HG03159 (cell line): ENCODE data around the gene CNKSR3.
"Not testable (repeated sequence)": the region's sequence is repeated elsewhere in the genome, so short reads cannot be mapped to it uniquely, and the experiment has no call there.

Experiments
- ATAC-seq: cut with Tn5 transposase; IDR thresholded peaks from one replicate; pipeline ENCODE4 v1.9.1; 2021; ENCODE audit warnings: mild to moderate bottlenecking, moderate library complexity; ENCODE audit not compliant: unreplicated experiment

CNKSR3 gene

DNA sequence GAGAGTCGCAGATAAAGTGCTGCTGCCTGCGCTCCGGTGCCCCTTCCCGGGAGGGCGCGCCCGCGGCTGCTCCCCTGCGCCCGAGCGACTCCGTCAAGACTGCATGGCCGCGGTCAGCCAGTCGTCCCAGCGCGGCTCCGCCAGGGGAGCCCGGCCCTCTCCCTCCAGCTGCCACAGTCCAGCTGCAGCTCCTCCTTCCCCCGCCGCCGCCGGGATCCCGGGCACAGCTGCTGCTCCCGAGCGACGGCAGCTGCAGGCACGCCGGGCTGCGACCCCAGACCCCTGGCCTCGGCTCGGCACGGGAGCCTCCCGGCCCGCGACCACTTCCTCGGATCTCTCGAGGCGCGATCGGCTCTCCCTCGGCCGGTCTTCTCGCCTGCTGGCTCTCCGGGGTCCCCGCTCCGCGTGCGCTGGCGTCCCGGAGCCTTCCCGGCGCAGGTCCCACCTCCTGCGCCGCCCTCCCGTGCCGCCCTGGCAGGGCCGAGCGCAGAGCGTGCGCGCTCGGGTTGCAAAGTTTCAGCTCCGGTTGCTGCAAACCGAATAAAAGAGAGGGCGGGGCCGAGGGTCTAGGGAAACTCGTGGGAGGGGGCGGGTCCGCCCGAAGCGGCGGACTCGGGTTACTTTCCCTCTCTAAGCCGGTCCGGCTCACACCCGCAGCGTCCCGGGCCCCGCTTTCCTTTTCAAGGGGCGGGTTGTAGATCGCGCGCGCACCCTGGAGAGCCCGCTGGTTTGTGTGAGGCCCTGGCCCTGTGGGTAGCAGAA is at the start of gene CNKSR3:
Gene CNKSR3 (minus strand): TSS at position 542 of the 762 bp plus-strand sequence. CDS start 571 bp downstream, outside the sequence.
- peak; percentile 69 for ATAC-seq

DNA sequence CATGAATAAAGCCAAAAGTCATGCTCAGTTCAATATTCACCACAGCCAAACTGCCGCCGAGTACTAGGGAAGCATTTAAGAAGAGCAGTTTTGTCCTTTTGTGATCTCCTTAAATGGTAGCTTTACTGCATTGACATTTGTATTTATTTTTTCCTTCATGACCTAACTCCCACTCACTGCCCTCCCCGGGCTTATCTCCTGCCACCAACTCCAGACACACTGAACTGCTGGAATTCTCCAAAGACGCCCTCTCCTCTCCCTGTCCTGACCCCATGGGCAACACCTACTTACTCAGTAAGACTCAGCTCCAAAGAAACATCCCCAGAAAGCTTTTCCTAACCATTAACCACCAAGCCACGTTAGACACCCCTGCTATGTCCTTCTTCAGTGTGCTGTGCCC is 48.5 kb upstream of the CNKSR3 start:
- ATAC-seq: no peak

DNA sequence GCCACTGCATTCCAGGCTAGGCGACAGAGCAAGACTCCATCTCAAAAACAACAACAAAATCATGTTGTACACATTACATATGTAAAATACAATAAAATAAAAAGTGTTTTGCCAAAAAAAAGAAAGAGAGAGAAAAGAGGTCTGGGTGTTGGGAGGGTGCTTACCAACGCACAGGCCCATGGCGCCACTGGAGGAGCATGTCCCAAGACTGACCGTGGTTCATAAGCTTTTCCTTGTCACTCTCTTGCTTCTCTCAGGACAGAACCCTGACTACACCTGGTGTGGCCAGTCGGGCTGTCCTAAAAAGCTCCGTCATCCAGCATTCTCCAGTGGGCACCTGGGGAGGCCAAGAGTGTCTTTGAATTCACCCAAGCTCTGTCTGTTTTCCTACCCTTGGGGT is 48.0 kb upstream of the CNKSR3 start:
- no peak for ATAC-seq

DNA sequence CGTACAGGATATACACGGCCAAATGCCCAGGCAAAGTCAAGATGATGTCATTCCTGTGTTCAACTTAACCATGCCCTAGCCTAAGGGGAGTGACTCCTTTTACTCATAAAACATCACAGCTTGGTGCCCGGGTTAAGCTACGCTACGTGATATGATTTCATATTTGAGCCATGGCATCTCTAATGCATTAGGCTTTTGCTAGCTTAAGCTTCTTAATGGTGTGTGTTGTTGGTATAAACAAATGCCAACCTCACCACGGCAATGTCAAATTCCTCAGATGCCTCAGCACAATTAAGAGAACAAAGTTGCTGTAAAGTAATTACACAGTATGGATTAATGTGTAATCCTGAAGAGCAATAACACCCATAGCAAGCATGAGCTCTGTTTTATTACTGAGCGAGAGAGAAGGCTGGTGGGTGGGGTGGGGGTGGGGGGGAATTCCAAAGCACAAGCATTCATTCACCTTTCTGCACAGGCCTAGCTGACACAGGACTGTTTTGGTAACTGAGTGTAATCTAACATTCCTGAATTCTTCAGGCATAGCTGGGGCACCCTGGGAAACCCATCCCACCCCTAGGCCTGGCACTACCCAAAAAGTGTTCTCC is 44.7 kb upstream of the CNKSR3 start:
- no peak for ATAC-seq

DNA sequence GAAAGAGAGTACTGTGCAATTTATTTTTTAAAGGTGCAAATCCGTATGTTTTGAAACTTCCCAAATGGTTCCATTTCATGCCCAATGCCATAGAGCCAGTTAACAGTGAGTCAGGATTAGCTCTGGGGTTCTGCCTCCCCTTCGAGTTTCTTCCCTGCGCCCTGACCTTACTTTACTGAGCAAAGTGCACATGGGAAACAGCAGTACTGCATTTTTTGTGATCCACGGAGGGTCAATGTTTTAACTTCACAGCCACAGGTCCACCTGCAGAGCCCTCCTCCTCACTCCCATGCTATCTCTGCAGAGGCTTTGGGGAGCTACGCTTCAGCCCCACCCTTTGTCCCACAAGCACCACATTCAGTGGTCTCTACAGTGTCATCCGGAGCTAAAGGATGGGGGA is 44.0 kb upstream of the CNKSR3 start:
- no peak for ATAC-seq

DNA sequence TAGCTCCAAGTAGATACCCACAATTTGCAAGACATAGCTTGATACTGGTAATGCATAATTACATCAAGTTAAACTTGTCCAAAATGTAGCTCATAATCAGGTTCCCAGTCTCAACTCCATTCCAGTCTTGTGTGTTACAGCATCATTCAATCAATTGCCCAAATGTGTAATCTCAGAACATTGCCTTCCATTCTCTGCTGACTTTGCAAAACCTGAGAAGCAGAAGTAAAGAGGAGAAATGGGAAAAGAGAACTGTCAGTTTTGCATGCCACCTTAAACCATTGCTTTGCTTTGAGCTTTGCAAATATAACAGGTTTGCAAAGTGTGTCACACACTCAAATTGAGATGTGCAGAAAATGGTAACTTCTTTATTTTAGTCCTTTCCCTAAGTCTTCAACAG is 40.3 kb upstream of the CNKSR3 start:
- no peak for ATAC-seq

DNA sequence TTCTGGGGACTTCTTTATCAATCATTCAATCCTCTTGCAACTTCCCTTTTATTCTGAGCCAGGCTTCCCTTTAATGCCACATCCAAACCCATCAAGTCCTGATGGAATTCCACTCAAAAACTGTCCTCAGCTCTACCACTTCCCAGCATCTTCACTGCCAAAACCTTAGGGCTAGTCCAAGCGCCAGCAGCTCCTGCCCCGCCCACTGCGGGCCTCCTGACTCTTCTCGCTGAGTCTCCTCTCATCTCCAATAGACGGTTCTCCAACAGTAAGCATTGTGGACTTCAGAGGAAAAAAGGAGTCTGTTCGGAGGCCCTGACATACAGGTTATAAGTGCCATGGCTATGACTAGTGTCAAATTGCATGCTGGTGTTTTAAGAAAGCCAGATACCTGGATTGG is 38.7 kb upstream of the CNKSR3 start:
- ATAC-seq: no peak

DNA sequence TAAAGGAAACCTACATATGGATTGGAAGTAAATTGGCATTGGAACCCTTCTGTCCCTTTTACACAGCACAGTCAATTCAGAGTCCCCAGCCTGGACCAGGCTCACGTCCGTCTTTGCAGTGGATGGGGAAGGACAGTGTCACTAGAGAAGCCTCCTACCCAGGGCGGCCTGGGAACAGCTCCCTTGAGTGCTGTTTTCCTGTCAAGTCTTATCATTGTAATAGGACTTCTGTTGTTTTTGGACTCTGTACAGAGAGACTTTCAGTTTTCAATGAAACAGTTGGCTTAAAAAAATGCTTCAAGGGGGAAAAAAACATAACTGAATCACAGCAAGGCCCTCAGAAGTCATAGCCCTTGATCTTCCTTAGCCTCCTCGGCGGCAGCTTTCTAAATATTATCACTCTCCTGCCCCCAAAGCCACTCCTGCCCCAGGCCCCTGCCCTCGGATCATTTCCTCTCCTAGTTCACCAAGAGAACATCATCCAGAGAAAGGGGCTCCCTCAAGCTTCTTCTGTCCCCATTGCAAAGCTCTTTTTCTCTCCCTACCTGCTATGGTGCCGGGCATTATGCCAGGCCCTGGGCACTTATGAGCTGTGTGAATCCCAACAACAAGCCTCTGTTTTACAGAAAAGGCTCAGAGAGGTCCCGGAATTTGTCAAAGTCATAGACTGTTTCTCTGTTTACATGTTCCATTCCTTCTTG is 37.8 kb upstream of the CNKSR3 start:
- ATAC-seq: no peak

DNA sequence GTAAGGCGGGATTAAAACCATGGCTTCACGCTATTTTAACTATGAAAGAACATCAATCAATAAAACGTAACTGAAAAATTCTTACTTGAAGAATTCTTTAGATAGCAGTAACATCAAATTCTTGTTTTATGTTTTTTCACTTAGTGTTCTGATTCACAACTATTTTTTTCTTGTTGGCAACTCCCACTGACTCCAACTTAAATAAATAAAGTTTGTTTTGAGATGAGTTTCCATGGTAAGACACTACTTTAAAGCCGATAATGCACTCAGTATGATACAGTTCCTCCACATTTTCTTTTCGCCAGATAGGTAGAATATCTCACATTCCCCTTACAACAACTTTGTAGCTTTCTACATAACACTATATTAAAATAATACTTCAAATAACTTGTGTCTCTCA is 33.1 kb upstream of the CNKSR3 start:
- no peak for ATAC-seq

DNA sequence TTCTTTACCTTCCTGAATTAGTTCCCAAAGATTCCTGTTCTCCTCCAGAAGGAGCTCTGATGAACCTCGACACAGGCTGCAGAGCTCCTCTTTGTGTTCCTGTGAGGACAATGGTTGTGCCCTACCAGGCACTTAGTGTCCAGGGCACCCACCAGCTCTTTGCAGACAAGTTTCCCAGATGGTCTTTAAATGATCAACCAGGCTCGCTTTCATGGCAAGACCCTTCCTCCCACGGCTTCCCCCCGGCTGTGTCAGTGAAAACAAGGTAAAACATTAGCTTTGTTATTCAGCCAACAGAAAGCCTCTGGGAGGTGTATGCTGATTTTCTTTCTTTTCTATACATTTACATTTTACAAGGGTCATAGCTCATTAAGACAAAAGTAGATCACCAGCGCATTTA is 32.3 kb upstream of the CNKSR3 start:
- no peak for ATAC-seq

DNA sequence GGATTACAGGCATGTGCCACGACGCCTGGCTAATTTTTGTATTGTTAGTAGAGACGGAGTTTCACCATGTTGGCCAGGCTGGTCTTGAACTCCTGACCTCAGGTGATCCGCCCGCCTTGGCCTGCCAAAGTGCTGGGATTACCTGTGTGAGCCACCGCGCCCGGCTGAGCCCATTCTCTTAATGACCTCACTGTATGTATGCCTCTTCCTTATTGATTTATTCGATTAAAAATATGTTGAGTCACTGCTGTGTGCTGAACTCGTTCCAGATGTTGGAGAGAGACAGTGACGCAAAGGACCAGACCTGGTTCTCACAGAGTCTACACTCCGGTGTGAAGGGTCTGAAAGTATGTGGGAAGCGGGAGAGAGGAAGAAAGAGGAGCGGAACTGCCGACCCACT is 31.4 kb upstream of the CNKSR3 start:
- not testable (repeated sequence) for ATAC-seq

DNA sequence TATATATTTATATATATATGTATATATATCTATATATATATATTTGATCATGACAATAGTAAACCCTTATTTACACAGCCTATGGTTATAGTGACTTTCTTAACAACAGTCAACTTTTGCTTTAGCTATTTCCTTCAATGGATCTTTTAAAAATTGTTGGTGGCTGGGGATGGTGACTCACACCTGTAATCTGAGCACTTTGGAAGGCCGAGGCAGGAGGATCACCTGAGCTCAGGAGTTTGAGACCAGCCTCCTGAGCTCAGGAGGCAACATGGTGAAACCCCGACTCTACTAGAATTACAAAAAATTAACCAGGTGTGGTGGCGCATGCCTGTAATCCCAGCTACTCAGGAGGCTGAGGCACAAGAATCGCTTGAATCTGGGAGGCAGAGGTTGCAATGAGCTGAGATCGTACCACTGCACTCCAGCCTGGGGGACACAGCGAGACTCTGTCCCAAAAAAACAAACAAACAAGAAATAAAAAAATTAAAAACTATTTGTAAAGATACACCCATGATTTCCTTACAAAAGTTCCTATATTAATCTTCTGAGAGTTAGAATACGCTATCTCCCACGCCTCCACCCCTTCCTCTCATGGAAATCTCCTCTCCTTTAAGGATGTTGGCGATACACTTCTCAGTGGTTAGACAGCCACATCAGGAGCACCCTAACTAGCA is 29.2 kb upstream of the CNKSR3 start:
- ATAC-seq: no peak

DNA sequence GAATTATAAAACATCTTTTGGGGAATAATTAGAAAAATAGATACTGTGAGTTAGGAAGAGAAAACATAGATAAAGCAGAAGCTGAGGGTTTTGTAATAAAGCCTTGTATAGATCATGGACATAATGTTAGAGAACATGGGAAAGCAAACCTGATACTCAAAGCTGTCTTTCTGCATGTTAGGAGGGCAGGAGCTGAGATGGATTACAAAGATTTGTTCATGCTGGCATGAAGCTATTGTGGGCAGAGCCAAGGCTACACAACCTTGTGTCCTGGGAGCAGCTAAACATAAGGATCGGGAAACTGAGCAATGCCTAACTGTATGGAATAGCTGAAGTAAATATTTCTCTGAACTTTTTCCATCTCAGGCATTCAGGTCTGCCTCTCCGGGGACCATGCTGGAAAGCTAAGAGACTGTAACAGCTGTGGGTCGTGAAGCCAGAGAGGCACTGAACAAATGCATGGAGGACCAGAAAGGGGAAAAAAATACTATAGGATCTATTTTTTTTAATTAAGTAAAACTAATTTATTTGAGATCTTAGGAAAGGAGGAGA is 28.2 kb upstream of the CNKSR3 start:
- no peak for ATAC-seq

DNA sequence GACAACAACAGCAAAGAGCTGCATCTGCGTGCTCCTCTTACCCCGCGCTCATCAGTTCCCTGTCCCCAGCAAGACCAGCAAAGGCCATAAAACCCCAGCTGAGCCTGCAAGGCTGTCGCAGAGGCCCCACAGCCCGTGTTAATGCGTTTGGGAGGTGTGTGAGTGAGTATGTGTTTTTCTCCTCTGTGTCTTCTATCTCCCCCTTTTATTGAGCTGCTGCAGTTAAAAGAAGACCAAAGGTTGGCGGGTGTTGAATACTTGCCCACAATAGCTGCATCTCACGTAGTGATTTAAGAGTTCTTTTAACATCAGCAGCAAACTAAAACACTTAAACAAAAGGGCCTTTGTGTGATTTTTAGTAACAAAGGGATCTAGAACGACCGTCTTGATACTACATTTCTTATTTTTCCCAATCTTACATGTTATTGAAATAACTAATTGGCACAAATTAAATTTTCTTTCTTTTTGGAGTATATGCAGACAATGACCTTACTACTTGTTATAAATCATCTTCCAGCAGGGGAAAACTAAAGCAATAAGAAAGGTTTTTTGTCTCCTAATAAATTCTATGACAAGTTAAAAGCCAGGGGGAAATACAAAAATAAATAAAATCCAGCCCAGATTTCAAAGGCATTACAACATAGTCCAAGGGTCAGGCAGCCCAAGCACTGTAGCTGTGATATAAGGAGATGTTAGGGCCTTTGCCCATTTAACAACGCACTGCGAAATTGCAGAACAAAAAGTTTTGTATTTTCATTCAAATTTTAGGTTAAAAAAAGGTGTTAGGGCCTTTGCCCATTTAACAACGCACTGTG is 27.2 kb upstream of the CNKSR3 start:
- ATAC-seq: no peak

DNA sequence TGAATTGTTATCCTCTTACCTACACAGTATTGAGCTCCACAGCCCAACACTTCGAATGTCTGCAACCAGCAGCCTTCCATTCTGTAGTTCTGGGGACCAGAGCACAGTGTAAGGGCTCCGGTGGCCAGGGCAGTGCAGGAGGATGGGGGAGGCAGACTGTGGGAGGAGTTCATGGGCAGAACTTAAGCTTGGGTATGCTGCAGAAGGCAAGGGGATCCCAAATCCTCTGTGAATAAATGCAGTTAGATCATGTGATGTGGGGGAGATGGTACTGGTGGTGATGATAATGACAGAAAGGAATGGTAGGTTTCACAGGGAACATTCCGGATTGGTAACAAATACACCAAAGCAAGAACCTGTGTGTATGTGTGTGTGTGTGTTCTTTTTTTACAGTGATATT is 26.5 kb upstream of the CNKSR3 start:
- ATAC-seq: no peak

DNA sequence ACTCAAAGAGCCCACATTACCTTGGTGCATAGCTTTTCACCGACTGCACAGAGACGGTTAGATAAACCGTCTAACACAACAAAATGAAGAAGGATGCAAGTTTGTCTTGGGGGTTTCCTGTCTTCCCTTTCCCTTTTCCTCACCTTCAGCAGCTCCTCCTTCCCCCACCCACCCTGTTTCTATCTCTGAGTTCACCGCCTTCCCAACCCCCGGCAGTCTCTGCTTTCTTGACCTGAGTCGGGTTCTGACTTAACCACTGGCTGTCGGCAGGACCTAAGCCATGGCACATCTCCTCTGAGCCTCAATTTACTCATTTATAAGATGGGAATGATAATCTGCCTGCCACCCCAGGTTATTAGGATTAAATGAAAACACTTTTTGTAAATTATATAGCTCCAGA is 25.8 kb upstream of the CNKSR3 start:
- ATAC-seq: no peak

DNA sequence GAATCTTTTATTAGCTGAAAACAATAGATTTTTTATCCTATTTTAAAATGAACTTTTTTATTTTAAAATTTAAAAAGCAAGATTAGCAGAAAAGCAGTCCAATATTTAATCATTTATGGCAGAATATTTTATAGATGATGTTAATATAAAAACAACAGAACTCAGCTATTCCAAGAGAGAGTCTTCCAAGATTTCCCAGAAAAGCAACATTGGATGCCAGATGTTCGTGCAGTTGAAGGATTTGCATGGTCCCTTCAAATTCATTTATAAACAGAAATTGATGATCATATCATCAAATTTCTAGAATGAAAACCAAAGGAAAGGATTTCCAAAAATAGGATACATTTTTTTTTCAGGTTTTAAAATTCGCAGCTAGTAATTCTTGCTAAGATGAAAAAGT is 25.4 kb upstream of the CNKSR3 start:
- no peak for ATAC-seq

DNA sequence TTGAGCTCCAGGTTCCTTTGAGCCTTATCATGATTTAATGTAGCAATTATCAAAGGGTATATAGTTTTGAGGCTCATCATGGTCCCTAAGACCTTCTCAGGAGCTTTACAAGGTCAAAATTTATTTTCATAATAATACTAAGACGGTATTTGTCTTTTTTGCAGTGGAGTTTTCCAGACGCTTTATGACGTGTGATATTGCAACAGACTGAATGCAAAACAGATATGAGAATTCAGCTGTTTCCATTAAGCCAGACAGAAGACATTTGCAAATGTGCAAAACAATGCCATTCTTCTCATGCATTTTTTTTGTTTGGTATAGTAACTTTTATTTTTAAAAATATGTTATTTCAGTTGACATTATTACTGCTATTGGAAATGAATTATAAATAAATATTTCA is 24.7 kb upstream of the CNKSR3 start:
- ATAC-seq: no peak

DNA sequence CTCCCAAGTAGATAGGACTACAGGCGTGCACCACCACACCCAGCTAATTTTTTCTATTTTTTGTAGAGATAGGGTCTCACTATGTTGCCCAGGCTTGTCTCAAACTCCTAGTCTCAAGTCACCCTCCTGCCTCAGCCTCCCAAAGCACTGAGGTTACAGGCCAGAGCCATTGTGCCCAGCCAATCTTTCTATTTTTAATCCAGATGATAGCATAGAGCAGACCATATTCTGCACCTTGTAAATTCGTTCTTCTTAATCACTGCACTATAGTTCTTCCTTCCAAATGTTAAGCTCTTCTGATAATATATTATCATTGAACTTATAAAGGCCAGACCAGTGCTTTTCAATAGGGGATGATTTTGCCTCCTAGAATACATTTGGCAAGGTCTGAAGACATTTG is 24.0 kb upstream of the CNKSR3 start:
- no peak for ATAC-seq

DNA sequence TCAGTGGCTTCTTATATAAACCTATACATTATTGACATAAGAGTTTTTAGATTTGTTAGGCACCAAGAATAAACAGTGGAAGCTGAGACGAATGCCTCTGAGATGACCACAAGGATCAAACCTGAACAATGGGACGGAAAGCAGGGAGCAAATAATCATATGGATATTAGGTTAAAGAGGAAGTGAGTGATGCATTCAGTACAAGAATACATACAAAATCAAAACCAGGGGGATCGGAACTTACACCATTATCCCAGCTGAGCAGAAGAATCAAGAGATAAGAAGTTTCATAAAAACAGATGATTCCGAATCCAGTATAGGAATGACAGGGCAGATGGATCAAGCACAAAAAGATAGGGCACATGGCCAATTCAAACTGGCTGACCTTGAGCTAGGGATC is 21.9 kb upstream of the CNKSR3 start:
- ATAC-seq: no peak

DNA sequence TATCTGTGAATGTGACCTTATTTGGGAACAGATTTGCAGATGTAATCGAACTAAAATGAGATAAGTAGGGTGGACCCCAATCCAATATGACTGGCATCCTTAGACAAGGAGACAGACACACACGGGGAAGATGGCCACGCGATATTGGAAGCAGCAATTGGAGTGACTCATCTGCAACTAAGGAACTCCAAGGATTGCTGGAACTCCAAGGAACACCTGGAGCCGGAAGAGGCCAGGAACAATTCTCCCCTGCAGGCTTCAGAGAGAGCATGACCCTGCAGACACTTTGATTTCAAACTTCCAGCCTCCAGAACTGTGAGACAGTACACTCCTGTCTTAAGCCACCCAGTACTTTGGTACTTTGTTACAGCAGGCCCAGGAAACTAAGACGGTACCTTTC is 19.5 kb upstream of the CNKSR3 start:
- no peak for ATAC-seq
